HG03064 (cell line): ENCODE measurements around the gene HUNK.
"Not testable (repeated sequence)": the region's sequence is repeated elsewhere in the genome, so short reads cannot be mapped to it uniquely, and the experiment has no call there.

Experiments used
- ATAC-seq: cut with Tn5 transposase; IDR thresholded peaks from one replicate; pipeline ENCODE4 v1.9.1; 2021; ENCODE audit warnings: low read depth; ENCODE audit not compliant: unreplicated experiment

The HUNK gene

GRCh38 chr21:31872452-31873274, at the start of gene HUNK:
Gene HUNK (plus strand): TSS chr21:31873020. CDS start chr21:31873675, 655 bp downstream.
- ATAC-seq = no peak

GRCh38 chr21:31829736-31830472, 42.9 kb upstream of the HUNK start:
- no peak for ATAC-seq

- ATAC-seq = no peak
These were observed 42.1 kb upstream of the HUNK start for GRCh38 chr21:31830701-31831100.

DNA sequence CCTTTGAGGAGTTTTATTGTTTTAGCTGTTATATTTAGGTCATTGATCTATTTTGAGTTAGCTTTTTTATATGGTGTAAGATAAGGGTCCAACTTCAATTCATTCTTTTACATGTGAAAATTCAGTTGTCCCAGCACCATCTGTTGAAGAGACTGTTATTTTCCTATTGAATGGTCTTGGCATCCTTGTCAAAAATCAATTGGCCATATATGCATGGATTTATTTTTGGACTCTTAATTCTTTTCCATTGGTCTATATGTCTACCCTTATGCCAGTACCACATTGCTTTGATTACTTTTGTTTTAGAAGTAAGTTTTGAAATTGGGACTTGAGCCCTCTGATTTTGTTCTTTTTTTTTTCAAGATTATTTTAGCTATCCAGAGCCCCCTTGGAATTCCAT, 35.8 kb upstream of the HUNK start:
- ATAC-seq = no peak

- ATAC-seq = no peak
These were observed 35.0 kb upstream of the HUNK start for GRCh38 chr21:31837618-31838390.

DNA sequence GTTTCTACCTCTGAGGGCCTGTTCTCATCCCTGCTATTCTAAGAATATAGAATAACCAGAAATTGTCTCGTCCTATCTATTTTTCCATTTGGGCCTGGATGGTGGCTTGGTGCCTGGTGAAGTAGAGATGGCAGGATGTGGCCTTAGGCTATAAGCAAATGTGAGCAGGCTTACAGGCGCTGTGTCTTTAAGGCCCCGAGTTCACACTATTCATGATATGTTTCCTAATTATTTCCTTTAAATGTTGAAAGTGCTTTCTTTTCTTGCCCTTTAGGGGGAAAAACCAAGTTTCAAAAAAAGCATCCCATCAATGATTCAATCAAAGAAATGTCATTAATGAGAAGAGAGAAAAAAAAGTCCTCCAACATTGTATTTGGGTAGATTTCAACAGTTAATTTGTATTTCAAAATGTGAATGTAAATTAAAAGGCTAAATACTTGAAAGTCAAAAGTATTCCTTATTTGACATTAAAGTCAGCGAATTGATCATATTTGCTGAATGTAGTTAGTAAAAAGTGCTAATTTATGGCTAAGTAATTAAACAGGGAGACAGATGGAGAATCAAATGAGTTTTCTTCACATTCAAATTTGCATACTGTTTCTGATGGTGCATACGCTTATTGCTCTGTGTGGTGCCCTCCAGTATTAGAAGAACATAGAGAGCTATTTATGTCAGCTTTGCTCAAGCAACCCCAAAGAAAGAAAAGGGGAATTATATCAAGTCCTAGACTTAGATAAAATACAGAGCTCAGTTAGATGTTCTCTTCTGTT, 34.0 kb upstream of the HUNK start:
- ATAC-seq = no peak

DNA sequence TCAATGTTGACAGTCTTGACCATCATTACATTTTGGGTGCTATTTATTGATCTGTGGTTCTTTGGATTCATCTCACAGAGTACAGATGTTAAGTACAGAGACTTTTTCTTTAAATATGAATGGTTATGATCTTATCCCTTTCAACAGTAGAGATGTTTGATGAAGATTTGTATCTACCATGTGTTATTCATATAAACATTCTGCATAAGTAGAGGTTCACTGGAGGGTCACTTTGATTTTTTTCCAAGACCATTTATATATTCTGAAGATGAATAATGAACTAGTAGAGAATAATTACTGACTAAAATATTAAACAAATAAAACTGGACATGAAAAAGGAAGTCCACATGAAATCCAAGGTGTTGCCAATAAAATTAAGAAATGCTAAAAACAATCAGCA, 28.6 kb upstream of the HUNK start:
- no peak for ATAC-seq

- no peak for ATAC-seq
These were observed 27.6 kb upstream of the HUNK start for GRCh38 chr21:31845151-31845729.

- ATAC-seq = no peak
These were observed 26.1 kb upstream of the HUNK start for GRCh38 chr21:31846690-31847089.

GRCh38 chr21:31847761-31848160, 25.1 kb upstream of the HUNK start:
- no peak for ATAC-seq

DNA sequence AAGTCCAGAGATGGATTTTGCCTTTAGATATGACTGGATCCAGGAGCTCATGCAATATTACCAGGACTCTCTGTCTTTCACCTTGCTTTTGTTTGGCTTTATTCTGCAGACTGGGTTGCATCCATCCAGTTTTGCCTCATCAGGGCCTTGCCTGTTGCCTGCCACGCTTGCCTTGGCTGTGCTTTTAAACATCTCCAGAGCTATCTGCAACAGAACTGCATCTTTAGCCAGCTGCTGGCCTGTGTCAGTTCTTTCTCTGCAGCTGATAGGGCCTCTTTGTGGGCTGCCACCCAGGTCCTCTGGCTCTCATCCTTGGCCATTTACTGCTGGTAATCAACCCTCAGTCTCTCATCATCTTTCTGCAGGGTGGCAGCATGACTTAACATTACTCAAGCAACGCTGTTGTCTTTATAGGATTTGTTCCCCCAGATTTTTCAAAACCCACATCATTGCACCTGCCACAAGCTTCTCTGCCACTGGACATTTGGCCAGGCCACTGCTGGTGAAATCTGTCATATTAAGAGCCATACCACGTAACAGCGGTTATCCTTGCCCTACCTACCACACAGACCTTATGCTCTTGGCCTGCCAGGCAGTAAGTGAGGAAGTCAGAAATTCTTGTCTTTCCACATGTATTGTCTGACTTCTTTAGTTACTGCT, 24.4 kb upstream of the HUNK start:
- no peak for ATAC-seq

DNA sequence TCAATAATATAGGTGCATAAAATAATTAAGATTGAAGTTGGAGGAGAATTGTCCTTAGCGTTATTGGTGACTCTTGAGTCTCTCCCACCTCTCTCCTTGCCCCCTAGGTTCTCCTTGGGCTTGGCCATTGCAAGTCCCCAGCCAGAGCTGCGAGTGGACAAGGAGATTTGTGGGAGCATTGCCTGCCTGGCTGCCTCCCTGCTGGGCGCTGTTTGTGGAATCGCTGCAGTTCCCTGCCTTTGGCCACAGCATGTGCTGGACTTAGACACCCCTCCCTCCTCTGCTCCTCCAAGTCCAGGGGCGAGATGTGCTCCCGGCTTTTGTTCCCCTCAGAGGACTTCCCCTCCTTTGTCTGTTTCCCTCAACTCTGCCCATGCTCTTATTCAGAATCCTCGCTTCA, 21.9 kb upstream of the HUNK start:
- no peak for ATAC-seq

GRCh38 chr21:31855180-31855579, 17.6 kb upstream of the HUNK start:
- ATAC-seq = no peak

GRCh38 chr21:31857096-31857495, 15.7 kb upstream of the HUNK start:
- ATAC-seq = no peak

DNA sequence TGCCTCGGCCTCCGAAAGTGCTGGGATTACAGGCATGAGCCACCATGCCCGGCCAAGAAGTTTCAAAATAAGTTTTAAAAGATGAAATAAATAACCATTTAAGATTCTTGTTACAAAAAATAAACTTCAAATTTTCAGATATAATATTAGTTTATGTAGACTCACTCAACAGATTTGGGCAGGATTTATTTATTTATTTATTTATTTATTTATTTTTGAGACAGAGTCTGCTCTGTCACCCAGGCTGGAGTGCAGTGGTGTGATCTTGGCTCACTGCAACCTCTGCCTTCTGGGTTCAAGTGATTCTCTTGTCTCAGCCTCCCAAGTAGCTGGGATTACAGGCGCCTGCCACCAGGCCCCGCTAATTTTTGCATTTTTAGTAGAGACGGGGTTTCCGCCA, 15.2 kb upstream of the HUNK start:
- ATAC-seq = not testable (repeated sequence)

DNA sequence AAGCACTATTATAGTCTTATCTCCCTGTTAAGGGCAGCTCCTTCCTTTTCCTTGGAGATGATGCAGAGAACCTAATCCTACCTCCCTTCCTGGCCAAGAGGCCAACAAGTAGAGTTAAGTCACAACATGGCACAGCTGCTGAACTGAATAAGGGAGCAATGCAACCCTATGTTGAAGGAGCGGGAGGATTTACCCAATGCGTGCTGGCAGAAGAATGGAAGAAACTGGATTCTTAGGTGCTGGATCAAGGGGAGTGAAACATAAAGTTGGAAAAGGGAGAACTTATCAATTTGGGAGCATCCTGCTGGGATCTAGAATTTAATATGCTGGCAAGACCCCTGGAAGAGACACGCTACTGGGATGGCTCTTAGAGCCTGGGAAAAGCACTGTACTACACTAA, 12.0 kb upstream of the HUNK start:
- ATAC-seq = no peak

DNA sequence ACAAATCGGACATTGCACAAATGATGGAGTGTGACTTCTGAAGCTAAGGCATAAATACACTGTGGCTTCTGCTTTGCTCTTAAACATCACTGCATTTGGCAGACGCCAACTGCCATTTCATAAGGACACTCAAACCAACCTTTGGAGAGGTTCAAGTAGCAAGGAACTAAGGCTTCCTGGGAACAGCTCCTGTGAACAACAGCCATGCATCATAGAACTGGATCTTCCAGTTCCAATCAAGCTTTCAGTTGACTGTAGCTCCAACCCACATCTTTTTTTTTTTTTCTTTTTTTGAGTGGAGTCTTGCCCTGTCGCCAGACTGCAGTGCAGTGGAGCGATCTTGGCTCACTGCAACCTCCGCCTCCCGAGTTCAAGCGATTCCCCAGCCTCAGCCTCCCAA, 10.7 kb upstream of the HUNK start:
- no peak for ATAC-seq

GRCh38 chr21:31865429-31865970, 7.3 kb upstream of the HUNK start:
- ATAC-seq = no peak

DNA sequence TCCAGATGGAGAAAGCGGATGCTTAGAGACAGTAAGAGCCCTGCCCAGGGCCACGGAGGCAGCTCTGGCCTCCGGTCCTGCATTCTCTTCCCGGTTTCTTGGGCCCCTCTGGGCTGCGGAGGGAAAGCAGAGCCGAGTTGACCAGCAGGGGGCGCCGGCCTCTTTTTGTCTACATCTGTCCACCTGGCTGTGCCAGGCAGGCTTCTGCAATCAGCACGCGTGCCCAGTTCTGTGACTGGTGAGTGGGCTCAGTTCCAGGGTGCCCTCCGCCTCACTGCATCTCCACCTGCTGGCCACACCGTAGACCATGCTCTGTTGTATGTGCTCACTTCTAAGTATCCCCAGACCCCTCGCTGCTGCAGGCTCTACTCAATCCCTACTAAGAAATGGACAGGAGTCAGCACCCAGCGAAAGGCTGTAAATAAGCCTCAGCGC, 6.7 kb upstream of the HUNK start:
- no peak for ATAC-seq
